IPS DF 4.7 (cell line): ENCODE data around the gene VPS33B.
"Not testable (repeated sequence)": the region's sequence is repeated elsewhere in the genome, so short reads cannot be mapped to it uniquely, and the experiment has no call there.

Experiments used
- DNase-seq: peaks from one replicate; pipeline ENCODE4 v3.0.0-alpha.2; 2013; ENCODE audit warnings: low spot score; ENCODE audit errors: extremely low read depth

Gene VPS33B

DNA sequence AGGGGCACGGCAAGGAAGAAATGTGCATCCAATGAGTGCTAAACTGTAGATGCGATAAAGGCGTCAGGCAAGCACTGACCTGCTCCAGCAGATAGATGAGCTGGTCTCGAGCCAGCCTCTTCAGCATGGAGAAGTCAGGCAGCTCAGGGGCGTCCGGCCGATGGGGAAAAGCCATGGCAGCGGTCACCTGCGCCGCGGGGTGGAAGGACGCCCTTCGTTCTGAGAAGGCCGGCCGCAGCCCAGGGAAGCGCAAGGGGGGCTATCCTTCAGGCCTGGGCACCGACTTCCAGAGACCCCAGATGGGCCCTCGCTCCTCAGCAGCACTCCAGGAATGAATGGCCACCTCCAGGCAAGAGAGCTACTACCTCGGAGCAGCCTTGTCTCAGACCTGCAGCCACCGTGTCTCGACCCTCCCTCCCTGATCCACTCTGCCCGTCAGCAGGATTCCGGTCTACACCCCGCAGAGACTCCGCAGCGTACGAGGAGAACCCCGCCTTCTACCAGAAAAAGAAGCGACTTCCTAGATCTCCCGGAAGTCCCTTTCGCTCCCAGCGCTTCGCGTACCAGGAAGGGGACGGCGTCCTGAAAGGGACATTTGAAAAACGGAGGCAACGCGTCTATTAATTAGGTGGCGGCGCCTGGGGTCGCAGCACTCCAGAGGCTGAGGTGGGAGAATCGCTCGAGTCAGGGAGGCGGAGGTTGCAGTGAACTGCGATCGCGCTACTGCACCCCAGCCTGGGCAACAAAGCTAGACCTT, at the start of gene VPS33B:
TSS of gene VPS33B (minus strand) at position 520 of the 757 bp plus-strand sequence. CDS start at position 175, 345 bp downstream.
- peak; percentile 68 for DNase-seq

DNA sequence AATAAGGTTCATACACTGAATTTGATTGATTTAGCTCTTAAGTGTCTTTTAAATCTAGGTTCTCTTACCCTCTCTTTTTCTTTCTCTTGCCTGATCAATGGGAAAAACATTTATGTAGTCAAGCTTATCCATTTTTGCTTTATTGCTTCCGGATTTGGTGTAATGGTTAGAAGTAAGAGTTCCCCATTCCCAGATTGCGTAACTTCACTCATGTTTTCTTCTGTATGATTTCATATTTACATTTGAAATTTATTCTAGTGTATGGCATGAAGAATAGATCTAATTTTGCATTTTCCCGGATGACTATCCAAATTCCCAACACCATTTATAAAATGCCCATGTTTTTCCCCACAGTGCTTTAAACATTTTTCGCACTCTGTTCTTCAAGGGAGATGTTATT, 49.8 kb upstream of the VPS33B start:
- no peak for DNase-seq

DNA sequence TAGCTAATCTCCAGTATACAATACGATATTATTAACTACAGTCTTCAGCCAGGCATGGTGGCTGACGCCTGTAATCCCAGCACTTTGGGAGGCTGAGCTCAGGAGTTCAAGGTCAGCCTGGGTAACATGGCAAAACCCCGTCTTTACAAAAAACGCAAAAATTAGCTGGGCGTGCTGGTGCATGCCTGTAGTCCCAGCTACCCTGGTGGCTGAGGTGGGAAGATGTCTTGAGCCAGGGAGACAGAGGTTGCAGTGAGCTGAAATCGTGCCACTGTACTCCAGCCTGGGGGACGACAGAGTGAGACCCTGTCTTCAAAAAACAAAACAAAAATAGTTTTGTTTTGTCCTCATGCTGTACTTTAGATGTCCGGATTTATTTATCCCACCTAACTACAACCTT, 48.5 kb upstream of the VPS33B start:
- DNase-seq: no peak

DNA sequence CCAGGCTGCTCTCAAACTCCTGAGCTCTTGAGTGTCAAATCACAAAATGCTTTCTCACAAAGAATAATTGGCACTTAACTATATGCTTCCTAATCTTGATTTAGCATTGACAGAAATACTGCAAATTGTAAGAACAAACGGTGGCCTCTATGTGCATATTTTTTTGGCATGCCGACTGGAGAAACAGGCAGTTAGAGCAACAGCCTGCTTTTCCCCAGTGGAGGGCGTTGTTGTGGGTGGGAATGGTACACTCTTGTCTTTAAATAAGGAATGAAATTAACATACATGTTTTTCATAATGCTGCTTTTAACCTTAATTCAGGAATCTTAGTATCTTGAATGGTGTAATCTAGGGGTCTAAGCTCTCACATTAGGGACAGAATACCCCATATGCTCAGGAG, 46.6 kb upstream of the VPS33B start:
- no peak for DNase-seq

DNA sequence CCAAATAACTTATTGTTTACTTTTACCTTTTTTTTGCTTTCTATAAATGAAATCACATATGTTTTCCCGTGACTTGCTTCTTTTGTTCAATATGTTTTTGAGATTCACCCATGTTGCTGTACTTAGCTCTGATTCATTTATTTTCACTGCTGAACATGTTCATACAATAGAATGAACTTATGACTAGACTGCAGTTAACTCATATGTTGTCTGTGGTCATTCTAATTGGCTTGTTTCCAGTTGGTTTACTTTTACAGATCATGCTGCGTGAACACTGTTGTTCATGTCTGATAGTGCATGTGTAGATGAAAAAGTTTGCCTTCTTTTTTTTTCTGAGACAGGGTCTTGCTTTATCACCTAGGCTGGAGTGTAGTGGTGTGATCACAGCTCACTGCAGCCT, 46.0 kb upstream of the VPS33B start:
- DNase-seq: no peak

DNA sequence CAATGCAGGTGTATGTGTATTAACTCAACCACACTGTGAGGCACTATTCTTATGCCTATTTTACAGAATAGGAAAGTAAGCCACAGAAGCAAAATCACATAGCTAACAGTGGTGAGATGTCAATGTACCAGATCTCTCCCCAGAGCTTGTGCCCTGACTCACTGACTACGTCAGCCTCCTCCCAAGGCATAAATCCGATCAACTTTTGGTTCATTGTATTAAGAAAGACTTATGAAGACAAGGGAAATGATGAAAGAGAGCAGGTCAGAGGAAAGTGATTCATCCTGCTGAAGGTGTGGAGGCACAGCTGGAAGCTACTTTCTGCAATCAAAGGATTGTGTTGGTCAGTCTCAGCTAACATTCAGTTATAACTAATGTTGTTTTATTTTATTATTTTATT, 44.6 kb upstream of the VPS33B start:
- no peak for DNase-seq

DNA sequence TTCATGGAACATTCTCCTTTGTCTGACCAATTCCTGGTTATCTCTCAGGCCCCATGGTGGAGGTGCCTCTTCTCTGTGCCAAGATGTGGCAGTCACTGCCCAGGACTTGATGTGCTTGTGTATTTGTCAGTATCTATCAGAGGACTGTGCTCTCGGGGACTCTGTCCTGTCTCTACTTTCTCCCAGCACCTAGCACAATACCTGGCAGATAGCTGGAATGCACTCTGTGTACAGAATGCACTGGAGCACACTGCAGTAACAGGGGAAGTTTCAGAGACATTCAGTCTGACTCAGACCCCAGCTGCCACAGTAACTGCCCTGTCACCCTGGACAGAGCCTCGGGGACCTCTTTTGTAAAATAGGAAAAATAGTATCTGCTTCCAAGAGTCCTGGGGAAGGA, 43.1 kb upstream of the VPS33B start:
- no peak for DNase-seq

DNA sequence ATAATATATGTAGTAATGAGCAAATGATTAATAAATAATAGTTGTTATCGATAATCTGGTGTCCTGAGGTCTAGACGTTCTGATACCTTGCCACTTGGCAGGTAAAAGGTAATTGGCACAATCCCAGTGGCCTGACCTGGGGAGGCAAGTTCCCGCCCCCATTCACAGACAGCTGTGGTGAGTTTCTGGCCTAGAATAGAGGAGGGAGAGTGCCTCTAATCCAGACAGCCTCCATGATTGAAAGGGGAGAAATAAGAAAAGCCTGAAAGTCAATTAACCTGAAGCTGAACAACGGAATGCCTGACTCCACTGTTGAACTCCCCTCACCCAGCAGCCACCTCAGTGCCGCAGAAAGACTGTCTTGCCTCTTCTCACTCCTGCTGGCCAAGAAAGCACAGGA, 39.6 kb upstream of the VPS33B start:
- no peak for DNase-seq

DNA sequence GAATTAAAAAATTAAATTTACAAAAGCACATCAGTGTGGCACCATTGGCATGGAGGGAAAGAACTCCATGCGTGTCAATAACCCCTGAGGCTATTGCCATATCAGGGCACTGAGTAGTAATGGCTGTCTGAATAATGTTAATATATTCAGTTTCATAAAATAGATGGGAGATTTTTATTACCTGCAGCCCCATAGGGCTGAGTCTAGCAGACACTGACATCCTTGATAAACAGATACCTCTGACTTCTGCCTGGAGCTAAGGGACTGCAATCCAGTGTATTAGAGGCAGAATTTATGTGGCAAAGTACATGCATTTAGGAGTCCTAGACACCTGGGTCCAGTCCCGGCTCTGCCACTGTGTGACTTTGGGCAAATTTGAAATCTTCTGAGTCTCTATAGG, 38.8 kb upstream of the VPS33B start:
- DNase-seq: no peak

DNA sequence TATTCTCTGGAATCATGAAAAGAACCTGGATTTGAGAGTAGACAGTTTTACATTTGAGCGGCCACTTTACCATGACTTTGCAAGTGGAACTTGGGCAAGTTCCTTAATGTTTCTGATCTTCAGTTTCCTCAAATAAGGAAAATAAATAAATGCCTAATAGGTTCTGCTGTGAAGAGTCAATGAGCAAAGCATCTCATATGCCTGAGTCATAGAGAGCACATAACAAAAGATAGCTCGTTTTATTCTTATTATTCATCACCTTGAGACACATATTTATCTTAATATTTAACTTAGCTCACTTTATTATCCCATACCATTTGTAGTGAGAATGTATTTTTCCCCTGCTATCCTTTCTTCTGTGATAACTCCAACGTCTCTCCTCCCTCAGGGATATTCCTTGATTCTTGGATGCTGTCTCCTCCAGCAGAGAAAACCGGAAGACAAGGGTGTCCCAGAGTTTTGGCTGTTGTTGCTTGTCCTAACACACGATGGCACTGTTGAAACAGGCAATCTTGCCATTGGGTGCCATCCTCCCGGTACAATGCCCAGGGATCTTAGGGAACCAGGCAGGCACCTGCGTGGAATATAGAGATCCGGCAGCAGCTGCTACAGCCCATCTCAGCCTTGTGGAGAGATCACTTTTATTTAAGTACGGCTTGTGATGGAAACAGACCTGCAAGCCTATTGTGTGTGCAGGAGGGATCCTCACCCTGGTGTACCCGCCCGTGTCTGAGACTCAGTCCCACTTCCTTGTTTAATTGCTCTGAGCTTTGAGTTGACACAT, 33.3 kb upstream of the VPS33B start:
- DNase-seq: peak; percentile 64

DNA sequence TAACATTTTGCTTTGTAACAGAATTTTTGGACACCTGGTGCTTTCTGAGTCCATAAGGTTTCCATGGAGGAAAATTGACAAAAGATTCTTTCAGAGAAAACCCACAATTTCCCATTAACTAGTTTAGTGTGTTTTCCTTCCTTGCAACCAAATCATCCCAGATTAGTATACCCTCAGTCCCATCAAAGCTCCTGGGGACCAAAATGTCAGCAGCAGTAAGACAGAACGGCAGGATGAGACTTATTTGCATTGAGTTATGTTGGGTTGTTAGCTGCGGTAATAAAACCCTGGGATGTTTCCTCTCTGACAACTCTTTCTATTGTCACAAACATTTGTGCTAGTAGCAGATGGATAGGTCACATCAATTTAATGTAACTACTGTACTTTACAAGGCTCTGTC, 32.4 kb upstream of the VPS33B start:
- DNase-seq: no peak

DNA sequence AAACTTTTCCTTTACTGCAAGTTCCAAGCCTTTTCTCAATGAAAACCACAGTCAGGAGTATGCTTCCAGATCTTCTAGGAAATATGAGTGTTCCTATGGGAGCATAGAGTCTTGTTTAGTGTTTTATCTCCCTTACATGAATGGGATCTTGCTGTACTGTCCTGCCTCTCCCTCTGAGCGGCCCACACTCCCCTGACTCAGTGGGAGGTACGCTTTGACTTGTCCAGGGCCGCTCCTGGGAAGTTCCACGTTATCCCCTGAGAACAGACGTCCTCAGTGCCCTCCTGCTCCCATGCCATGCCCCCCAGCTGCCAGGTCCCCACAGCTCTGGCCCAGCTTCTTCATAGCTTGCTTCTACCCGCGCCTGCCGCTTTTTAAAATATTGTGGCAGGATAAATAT, 28.9 kb upstream of the VPS33B start:
- no peak for DNase-seq

DNA sequence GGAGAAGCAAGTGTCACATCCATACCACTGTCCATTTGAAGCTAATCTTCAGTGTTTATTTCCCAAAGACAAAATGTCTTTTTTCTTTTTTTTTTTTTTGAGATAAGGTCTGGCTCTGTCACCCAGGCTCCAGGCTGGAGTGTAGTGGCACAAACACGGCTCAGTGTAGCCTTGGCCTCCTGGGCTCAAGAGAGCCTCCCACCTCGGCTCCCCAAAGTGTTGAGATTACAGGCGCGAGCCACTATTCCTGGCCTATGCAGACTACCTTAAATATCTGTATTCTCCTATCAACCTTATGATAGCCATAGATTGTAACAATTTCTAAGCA, 27.7 kb upstream of the VPS33B start:
- no peak for DNase-seq

DNA sequence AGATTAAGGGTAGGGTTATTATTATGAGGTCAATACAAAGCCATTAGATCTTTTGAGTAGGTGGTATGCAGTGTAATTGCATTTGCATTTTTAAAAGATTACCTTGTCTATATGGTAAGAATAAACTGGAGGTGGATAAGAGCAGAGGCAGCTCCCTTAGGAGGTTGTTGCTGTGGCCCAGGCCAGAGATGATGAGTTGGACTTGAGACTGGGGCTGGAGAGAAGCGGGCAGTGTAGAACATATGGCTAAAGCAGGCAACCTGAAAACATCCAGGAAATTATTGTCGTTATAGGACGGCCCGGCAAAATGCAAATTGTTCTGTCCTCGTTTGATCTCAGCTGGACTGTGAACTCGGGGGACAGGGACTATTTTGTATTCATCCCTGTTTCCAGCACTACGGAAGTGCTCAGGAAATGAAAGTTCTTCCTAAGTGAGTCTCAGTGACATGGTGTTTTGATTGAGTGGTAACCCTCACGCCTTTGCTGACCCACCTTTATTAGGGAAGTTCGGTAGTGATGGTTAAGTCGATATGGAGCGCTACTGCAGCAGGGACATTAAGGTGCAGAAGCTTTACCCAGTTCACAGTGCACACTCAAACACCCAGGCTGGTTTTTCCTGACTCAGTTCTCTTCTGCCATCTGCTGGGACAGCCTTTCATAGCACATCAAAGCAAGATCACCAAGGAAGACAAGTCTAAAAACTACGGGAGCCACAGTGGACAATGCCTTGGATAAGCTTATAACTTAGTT, 27.2 kb upstream of the VPS33B start:
- no peak for DNase-seq

DNA sequence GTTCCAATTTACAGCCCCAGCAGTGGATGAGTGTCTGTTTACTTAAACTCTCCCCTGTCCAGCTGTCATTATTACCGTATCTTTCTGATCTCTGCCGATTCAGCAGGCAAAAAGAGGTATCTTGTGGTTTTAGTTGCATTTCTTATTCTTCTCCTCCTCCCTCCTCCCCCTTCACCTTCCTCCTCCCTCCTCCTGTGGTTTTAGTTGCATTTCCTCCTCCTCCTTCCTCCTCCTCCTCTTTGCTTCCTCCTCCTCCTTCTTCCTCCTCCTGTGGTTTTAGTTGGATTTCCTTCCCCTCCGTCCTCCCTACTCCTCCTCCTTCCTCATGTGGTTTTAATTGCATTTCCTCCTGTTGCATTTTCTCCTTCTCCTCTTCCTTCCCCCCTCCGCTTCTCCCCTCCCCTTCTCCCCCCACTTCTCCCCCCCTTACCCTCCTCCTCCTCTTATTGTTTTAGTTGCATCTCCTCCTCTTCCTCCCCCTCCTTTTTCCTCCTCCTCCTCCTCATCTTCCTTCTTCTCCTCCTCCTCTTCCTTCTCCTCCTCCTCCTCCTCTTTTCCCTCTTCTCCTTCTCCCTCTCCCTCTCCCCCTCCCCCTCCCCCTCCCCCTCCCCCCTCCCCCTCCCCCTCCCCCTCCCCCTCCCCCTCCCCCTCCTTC, 25.3 kb upstream of the VPS33B start:
- no peak for DNase-seq

DNA sequence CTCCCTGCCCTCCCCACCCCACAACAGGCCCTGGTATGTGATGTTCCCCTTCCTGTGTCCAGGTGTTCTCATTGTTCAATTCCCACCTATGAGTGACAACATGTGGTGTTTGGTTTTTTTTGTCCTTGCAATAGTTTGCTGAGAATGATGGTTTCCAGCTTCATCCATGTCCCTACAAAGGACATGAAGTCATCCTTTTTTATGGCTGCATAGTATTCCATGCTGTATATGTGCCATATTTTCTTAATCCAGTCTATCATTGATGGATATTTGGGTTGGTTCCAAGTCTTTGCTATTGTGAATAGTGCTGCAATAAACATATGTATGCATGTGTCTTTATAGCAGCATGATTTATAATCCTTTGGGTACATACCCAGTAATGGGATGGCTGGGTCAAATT, 23.7 kb upstream of the VPS33B start:
- not testable (repeated sequence) for DNase-seq

DNA sequence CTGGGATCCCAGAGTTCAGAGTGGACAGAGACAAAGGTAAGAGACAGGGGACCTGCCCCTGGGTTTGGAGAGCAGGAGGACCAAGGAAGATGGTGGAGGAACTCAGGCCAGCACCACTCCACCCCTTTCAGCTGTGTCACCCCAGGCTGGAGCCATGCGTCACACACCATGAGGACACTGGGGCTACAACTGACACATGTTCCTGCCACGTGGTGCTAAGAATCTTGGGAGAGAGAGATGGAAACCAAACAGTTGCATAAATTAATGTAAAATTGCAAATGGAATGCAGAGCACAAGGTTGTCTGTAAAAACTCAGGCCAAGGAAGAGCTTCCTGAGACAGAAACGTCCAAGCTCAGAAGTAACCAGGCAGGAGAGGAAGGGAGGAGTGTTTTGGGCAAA, 22.7 kb upstream of the VPS33B start:
- DNase-seq: no peak

DNA sequence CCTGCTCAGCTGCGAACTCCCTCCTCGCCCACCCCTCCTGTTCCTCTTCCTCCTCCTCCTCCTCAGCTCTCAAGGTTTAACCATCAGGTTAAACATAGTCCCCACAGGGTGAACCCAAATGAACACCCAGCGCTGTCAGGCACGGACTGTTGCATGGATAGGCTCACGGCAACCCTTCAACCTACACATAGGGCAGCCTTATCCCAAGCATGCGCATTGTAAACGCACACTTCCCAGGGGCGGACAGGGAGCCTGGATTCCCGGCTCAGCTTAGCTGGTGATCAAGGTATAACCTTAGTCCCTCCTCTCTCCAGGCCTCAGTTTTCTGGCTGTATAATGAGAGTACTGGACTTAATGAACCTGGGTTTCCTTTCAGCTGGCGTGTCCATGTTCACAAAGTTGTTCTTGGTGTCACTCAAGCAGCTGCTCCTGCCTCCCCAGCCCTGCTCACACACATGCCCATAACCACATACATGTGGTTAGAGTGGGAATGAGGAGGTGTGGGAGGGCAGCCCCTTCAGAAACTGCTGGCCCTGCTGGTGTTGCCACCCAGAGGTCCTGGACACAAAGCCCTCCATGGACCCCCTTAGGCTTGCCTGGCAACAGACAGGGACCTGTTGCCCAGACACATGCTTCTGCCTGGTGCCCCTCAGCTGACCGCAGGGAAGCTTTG, 20.9 kb upstream of the VPS33B start:
- no peak for DNase-seq

DNA sequence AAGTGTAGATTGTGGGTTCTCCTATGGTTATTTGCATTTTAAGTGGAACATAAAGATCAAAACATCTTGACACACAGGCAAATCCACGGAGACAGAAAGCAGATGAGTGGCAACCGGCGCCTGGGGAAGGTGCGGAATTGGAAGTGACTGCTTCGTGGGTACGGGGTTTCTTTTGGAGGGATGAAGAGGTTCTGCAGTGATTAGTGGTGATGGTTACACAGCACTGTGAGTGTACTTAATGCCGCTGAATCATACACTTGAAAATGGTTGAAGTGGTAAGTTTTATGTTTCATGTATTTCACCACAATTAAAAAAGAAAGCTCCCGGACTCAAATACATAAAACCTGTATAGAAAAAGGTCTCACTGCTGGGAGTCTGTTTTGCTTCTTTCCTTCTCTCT, 18.5 kb upstream of the VPS33B start:
- DNase-seq: no peak

DNA sequence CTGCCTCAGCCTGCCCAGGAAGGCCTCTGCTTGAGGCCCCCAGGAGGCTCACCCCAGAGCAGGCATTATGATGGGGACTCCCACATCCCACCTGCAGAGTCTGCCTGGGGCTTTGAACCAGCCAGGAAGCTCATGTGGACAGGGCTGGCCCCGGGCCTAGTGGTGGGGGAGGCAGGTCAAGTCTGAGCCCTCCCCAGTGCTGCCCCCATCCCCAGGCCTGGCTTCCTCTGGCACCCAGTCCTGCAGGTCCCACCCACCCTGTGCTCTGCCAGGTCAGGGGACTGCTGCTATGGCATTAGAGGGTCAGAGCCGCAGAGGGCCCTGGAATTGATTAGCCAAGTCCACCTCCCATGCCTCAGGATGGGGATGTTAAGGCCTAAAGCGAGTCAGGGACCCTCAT, 17.6 kb upstream of the VPS33B start:
- no peak for DNase-seq
